NCI-H748 (cell line): Measurements from ENCODE around the gene HAUS3.
A peak's percentile ranks its signal among the peaks of the same experiment; 100 is the strongest.
"Not testable (repeated sequence)": the region's sequence is repeated elsewhere in the genome, so short reads cannot be mapped to it uniquely, and the experiment has no call there.

Experiments
- DNase-seq: peaks from one replicate; lab custom pipeline; 2025; ENCODE audit not compliant: unreplicated experiment; lab: John Stamatoyannopoulos, UW

HAUS3 gene

GRCh38 chr4:2222838-2223237 lies 19.1 kb downstream of the HAUS3 start:
- DNase-seq, result no peak

- DNase-seq, result not testable (repeated sequence)
These were observed 20.5 kb downstream of the HAUS3 start for GRCh38 chr4:2221378-2221777.

GRCh38 chr4:2220016-2220630 lies 21.8 kb downstream of the HAUS3 start:
- peak; percentile 40 for DNase-seq

- DNase-seq, result no peak
These were observed 22.6 kb downstream of the HAUS3 start for GRCh38 chr4:2219233-2219760.

- no peak for DNase-seq
These were observed 23.5 kb downstream of the HAUS3 start for GRCh38 chr4:2218436-2218835.

- no peak for DNase-seq
These were observed 24.2 kb downstream of the HAUS3 start for GRCh38 chr4:2217726-2218125.

- no peak for DNase-seq
These were observed 29.1 kb downstream of the HAUS3 start for GRCh38 chr4:2212831-2213230.

GRCh38 chr4:2202789-2203188 lies 39.1 kb downstream of the HAUS3 start:
- DNase-seq, result not testable (repeated sequence)

- DNase-seq, result no peak
These were observed 47.4 kb downstream of the HAUS3 start for GRCh38 chr4:2194496-2194895.

- no peak for DNase-seq
These were observed 48.6 kb downstream of the HAUS3 start for GRCh38 chr4:2193326-2193725.

- DNase-seq, result no peak
These were observed 55.1 kb downstream of the HAUS3 start for GRCh38 chr4:2186865-2187172.

- peak; percentile 51 for DNase-seq
These were observed 55.6 kb downstream of the HAUS3 start for GRCh38 chr4:2186133-2186864.

- DNase-seq, result no peak
These were observed 58.5 kb downstream of the HAUS3 start for GRCh38 chr4:2183394-2183793.

GRCh38 chr4:2182994-2183393 lies 58.9 kb downstream of the HAUS3 start:
- DNase-seq, result no peak

GRCh38 chr4:2180410-2180809 lies 61.5 kb downstream of the HAUS3 start:
- DNase-seq, result no peak

- DNase-seq, result no peak
These were observed 62.2 kb downstream of the HAUS3 start for GRCh38 chr4:2179717-2180116.

GRCh38 chr4:2178986-2179385 lies 62.9 kb downstream of the HAUS3 start:
- no peak for DNase-seq
